Ascending aorta (tissue), 2 donors: ENCODE measurements around the gene XPO6. TPM values are rescaled to one million over a fixed set of nuclear protein-coding genes. Genes with fewer than 3 reads are reported as not detected.

Source experiments
- DNase-seq, 2 donors: peaks; one replicate each; pipeline ENCODE4 v3.0.0-alpha.2; 2019; ENCODE audit warnings: low spot score in 2 of 2
- H3K27ac ChIP-seq, 2 donors: fragments of 200-600 bp; sonication (generic); one replicate each; pipeline ENCODE4 v1.5.1; 2016 to 2017; ENCODE audit warnings: mild to moderate bottlenecking in 1 of 2
- H3K27me3 ChIP-seq: fragments of 200-600 bp; sonication (generic); one replicate; pipeline ENCODE4 v1.5.1; 2017
- H3K36me3 ChIP-seq, 2 donors: fragments of 200-600 bp; sonication (generic); one replicate each; pipeline ENCODE4 v1.5.1; 2016
- H3K4me1 ChIP-seq, 2 donors: fragments of 200-600 bp; sonication (generic); one replicate each; pipeline ENCODE4 v1.5.1; 2016 to 2017; ENCODE audit warnings: mild to moderate bottlenecking in 1 of 2
- H3K4me3 ChIP-seq, 2 donors: fragments of 200-600 bp; sonication (generic); one replicate each; pipeline ENCODE4 v1.5.1; 2016 to 2017; ENCODE audit warnings: mild to moderate bottlenecking in 1 of 2
- H3K9me3 ChIP-seq, 2 donors: fragments of 200-600 bp; sonication (generic); one replicate each; pipeline ENCODE4 v1.5.1; 2016
- intact Hi-C: fragments of 100-400 bp; cut with DNase I; formaldehyde crosslinking; loops from one replicate; pipeline ENCODE4 v1.15.1; 2023
- total RNA-seq: library from RNA; depleted of rRNA; stranded (reverse); fragments of >200 nt; gene quantifications from one replicate; pipeline ENCODE4 v1.1.0, GENCODE V29; 2016
- TF ChIP-seq, protein P1 (sequence below), 3 experiments: fragments of 200-600 bp in 2 of 3; fragments of 450-650 bp in 1 of 3; sonication (generic) in 2 of 3; IDR thresholded peaks; one replicate each; pipeline ENCODE4 v1.5.1; 2016 to 2019; ENCODE audit warnings: antibody characterized with exemption in 3 of 3, mild to moderate bottlenecking in 1 of 3, moderate library complexity in 1 of 3

Gene XPO6
- total RNA-seq, 1 donor from 2014 or later, result 180 TPM

DNA sequence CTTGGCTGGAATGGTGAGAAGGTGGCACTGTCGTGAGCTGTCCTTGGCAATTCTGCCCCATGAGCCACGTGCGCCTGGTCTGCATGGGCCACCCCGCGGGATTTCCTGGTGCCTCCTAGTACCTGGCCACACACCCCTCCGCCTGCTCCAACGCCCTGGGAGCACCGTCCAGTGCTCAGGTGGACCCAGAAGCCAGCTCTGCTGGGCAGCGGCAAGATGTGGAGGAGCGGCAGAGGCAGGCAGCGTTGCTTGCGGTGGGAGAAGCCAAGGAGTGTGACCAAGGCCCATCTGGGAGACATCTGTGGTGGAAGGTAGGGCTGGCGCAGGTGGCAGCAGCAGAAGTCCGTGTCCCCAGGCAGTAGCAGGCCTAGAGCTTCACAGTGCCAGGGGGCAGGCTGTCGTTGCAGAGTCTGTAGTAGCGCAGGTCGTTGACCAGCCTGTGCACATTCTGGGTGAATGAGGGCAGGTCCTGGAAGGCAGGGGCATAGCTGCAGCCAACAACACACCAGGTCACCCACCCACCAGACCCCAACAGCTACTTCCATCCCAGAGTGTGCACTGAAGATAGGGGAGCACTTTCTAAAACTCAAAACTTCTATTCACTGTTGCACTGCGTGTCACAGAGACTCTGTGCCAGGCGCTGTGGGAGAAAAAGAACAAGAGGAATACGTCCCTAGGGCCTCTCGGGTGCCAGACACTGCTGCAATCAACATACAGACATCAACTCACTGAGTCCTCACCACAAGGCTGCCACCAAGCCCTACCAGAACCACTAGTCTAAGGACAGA is 113.4 kb downstream of the XPO6 start:
- Histone ChIP-seq H3K4me1 (no peaks in the 10 kb centered on the region), H3K36me3 (peaks cover 54 to 63% of the 10 kb centered on the region in 2 donors), H3K27ac (no peak overlapping the region), H3K9me3 (no peaks in the 10 kb centered on the region), H3K27me3 (no peaks in the 10 kb centered on the region), H3K4me3 (no peak overlapping the region)
- intact Hi-C loops, result no loop called here
- no peak for DNase-seq
- TF ChIP-seq, protein P1, sequence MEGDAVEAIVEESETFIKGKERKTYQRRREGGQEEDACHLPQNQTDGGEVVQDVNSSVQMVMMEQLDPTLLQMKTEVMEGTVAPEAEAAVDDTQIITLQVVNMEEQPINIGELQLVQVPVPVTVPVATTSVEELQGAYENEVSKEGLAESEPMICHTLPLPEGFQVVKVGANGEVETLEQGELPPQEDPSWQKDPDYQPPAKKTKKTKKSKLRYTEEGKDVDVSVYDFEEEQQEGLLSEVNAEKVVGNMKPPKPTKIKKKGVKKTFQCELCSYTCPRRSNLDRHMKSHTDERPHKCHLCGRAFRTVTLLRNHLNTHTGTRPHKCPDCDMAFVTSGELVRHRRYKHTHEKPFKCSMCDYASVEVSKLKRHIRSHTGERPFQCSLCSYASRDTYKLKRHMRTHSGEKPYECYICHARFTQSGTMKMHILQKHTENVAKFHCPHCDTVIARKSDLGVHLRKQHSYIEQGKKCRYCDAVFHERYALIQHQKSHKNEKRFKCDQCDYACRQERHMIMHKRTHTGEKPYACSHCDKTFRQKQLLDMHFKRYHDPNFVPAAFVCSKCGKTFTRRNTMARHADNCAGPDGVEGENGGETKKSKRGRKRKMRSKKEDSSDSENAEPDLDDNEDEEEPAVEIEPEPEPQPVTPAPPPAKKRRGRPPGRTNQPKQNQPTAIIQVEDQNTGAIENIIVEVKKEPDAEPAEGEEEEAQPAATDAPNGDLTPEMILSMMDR (IDR thresholded peaks at IDR 0.05), result no peak

DNA sequence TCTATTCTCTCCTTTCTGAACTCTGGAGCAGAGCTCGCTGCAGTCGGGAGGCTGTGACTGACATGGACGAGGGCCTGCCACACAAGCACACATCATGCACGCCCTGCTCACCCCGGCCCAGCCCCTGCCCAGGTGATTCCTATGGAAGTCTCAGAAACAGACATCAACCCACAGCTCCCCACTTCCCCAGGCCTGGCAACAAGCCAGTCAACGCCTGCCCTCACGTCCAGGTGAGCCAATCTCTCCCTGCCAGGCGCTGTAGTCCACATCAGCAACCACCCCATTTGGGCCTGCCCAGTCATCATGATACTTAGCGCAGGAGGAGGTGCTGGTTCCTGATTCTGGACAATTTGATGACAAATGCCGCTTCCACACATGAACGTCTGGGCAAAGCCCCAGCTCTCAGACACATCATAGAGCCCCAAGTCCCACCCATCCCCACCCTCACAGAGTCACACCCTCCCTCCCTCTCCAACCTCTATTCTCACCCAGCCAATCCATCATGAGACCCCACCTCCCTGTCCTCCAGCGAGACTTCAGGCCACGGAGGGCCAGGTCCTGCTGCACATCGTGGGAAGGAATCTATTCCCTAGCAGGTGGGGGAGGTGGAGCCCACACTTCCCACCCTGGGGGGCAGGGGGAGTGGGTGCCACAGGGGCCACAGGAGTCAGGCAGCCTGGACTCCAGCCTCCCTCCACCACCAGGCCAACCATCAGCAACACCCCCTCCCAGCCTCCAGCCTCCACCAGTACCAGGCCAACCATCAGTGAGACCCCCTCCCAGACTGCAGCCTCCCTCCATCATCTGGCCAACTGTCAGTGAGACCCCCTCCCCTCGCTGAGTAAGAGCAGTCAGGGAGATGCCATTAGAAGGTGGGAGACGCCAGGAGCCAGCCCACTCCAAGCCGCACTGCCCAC is 114.5 kb downstream of the XPO6 start:
- TF ChIP-seq, protein P1 (IDR thresholded peaks at IDR 0.05), result no peak
- intact Hi-C loops, result no loop called here
- H3K27ac ChIP-seq, result no peak overlapping the region
- H3K4me3 ChIP-seq, result no peak overlapping the region
- no peaks in the 10 kb centered on the region for H3K9me3 ChIP-seq
- no peaks in the 10 kb centered on the region for H3K4me1 ChIP-seq
- peaks cover 43 to 52% of the 10 kb centered on the region in 2 donors for H3K36me3 ChIP-seq
- H3K27me3 ChIP-seq, result no peaks in the 10 kb centered on the region
- no peak for DNase-seq

DNA sequence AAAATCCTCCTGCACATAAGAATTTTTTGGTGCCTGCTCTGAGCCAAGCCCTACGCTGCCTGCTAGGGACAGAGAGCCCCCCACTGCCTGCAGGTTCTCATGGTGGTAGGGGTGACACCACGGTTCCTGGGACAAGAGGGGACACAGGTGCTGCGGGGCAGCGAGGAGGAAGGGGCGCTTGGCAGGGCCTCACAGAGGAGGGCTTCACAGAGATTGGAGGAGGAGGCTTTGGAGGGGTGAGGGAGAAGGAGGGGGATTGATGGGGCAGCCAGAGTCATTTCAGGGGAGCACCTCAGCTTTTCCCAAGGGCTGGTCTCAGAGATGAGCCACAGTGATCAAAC is 118.4 kb downstream of the XPO6 start:
- TF ChIP-seq, protein P1 (IDR thresholded peaks at IDR 0.05), result no peak
- H3K27me3 ChIP-seq, result no peaks in the 10 kb centered on the region
- no peak overlapping the region for H3K4me3 ChIP-seq
- peaks cover 8 to 15% of the 10 kb centered on the region in 2 donors for H3K36me3 ChIP-seq
- H3K4me1 ChIP-seq, result no peaks in the 10 kb centered on the region
- no peaks in the 10 kb centered on the region for H3K9me3 ChIP-seq
- no peak overlapping the region for H3K27ac ChIP-seq
- no peak for DNase-seq
- intact Hi-C loops, result no loop called here

DNA sequence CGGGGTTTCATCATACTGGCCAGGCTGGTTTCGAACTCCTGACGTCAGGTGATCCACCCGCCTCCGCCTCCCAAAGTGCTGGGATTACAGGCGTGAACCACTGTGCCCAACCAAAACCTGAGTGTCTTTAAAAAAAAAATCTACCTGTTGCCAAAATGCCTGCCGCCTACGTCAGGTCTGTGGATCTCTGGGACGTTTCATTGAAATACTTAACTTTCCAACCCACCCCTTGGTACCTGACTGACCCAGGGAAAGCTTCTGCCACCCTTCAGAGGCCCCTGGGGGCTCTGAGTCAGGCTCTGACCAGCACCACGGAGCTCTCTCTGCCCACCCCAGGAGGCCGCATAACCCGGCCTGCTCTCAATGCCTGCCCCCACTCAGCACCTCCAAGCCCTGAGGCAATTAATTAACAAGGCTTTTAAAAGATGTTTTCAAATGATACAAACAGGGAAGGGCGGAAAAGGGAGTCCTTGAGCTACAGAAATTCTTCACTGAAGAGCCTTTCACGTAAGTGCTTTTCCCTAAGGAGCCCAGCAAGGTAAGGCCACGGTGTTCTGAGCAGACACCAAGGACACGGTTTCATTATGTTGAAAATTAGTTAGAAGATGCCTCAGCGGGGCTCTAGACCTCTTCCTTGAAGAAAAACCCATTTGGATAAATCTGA is 118.9 kb downstream of the XPO6 start:
- Histone ChIP-seq H3K27ac (no peak overlapping the region), H3K4me3 (no peak overlapping the region), H3K4me1 (no peaks in the 10 kb centered on the region), H3K27me3 (no peaks in the 10 kb centered on the region), H3K9me3 (no peaks in the 10 kb centered on the region), H3K36me3 (peaks cover 3 to 10% of the 10 kb centered on the region in 2 donors)
- intact Hi-C loops, result no loop called here
- TF ChIP-seq, protein P1 (IDR thresholded peaks at IDR 0.05), result no peak
- DNase-seq, result no peak

DNA sequence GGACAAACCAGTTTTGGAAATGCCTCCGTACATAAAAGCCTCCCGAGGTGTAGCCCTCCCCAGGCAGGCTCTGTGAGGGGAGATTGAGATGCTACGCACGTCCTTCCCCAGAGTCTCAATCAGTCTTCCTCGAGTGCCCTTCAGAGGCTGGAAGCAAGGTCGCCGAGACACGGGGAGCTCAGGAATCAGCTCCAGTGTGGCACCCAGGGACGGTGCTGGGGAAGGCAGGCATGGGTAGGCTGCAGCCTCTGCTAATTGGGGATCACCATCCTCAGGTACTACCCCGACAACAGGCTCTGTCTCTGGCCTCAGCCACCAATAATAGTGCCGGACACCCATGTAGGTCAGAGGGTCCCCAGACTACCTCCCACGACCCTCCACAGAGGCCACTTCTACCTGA is 120.1 kb downstream of the XPO6 start:
- intact Hi-C loops, result no loop called here

More for the DNA sequence above, 120.1 kb downstream of the XPO6 start:
- no peak overlapping the region for H3K27ac ChIP-seq
- H3K27me3 ChIP-seq, result no peaks in the 10 kb centered on the region
- no peaks in the 10 kb centered on the region for H3K4me1 ChIP-seq
- no peak overlapping the region for H3K4me3 ChIP-seq
- DNase-seq, result no peak
- TF ChIP-seq, protein P1 (IDR thresholded peaks at IDR 0.05), result no peak
- H3K9me3 ChIP-seq, result no peaks in the 10 kb centered on the region
- H3K36me3 ChIP-seq, result no peaks in the 10 kb centered on the region
